Skin of body (tissue), 2 donors: ENCODE results near the gene HS6ST3. TPM values are rescaled to one million over a fixed set of nuclear protein-coding genes. Genes with fewer than 3 reads are reported as not detected.

Experiments used
- DNase-seq: peaks from one replicate; lab custom pipeline; 2025; lab: John Stamatoyannopoulos, UW
- total RNA-seq: library from RNA; depleted of rRNA; stranded (reverse); fragments of >200 nt; gene quantifications from one replicate; pipeline ENCODE4 v1.2.3, GENCODE V29; 2014

HS6ST3 gene
- total RNA-seq, 1 donor from 2014 or later: 1.7 TPM

DNA sequence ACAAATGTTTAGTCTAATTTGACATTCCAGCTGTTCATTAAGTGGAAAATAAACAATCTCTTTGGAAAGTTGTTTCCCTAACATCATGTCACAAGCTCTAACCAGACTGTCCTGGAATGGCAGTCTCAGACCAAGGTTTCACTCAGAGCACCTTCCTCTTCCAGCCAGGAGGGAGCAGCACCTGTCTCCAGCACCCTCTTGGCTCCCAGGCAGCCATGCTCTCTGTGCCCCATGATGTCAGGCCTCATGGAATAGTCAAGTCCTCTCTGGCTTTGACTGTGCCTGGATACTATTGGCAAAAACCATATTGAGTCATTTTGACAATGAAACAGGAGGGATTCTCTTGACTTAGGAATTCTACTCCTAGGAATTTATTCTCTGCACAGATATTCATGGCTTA is 733.0 kb downstream of the HS6ST3 start:
- DNase-seq: no peak

DNA sequence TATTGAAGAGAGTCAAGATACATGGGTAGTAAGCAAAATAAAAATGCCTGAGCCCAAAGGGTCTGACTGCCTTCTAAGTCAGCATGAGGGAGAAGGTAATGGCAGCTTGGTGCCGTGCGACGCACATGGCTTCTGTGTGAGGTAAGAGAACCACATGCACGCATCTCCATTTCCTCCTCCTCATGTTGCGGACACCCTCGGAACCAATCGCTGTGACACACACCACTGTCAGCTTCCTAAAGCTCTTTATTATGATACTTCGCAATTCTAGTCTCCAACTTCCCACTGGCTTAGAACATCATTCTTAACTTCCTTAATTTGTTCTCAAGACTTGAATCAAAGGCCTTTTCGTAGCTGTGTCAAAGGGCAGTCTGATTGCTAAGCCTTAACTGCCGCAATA is 734.2 kb downstream of the HS6ST3 start:
- DNase-seq: no peak

- DNase-seq: no peak
These were observed 735.7 kb downstream of the HS6ST3 start for GRCh38 chr13:96825653-96826052.

DNA sequence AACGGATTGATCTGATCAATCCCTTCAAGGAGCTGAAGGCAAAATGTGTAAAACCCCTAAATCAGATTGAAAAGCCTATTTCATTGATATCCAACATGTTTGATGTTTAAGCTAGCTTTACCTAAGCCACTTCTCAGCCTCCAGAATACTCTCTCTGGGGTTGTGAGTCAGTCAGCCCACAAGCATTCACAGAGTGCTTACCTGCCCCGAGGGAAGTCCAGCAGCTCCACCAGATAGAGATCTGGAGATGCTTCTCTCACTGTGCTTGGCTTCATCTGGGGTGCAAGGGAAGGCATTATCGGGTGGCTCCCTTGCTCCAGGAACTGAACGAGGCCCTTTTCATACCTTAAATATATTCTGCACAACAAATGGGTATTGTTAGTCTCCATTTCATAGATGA is 744.7 kb downstream of the HS6ST3 start:
- DNase-seq: no peak

DNA sequence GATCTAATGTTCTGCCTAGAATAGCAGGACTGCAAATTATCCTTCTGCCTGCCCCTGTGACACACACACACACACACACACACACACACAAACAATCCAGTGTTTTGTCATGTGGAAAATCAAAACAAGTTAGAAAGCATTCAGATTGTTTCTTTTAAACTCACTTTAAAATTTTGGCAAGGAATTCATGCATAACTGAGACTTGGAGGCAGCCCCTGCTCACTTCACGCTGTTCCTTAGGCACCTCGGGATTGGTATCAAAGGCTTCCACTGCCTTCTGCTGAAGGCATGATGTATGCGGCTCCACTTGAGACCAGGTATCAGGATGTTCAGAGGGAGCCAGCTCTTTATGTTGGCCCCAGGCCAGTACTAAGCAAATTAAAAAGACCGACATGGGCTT is 745.6 kb downstream of the HS6ST3 start:
- DNase-seq: no peak

DNA sequence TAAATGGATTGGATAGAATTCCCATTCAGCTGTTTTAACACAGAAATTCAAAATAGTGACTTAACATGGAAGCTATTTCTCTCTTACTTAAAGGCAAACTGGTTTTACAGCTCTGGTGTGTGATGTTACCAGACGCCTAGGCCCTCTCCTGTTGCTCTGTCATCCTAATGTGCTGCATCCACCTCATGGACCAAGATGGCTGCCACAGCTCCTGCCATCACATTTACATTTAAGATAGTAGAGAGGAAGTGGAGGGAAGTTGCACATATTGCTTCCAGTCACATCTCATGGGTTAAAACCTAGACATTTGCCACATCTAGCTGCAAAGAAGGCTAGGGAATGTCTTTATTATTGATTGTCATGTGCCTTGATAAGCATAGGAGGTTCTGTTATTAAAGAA is 746.8 kb downstream of the HS6ST3 start:
- no peak for DNase-seq

DNA sequence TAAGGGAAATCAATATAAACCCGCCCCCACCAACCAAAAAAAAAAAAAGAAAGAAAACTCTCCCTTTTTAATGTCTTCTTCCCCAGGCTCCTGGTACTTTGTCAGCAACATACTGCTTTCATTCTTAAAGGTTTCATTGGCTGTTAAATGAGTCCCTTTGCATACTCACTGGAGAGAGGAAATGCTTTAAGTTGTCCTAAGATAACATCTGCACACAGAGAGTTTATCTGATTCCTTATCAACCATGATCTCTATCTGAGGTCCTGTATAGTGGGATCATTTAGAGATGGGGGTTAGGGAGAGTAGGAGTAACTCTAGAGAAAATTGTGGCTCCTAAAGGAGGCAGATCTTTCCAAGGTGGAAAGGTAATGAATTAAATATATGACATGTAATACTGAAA is 747.9 kb downstream of the HS6ST3 start:
- DNase-seq: no peak

DNA sequence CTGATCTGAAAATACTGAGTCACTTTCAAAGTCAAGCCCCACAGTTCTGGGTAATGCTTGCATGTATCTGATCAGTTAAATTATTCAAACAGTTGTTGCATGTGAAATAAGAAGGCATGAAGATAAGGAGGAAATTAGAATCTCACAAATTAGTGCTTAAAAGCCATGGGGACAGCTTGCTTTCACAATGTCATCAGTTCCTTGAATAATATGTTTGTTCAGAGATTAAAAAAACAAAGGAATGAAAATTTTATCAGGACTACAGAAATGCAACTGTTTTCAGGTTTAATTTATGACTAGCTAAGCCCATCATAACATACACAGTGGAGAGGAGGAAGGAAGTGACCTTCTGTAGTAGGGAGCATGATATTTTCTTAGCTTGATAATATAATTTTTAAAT is 754.3 kb downstream of the HS6ST3 start:
- DNase-seq: no peak

- DNase-seq: no peak
These were observed 754.7 kb downstream of the HS6ST3 start for GRCh38 chr13:96844616-96845015.

DNA sequence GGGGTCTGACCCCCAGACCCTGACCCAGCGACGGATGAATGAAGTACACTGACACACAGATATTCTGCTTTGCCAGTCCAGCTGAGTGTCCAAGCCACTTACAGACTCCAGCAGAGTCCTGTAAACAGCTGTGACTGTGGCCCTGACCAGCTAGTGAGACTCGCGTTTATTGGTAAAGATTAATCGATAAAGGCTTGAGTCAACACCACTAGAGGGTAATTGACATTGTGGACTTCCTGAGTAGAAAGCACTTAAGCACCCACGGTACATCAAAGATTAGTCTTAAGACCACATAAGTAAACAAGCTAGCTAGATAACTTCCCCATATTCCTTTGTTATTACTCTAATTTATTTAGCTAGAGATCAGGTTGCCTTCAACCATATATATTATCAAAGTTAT is 758.4 kb downstream of the HS6ST3 start:
- no peak for DNase-seq

DNA sequence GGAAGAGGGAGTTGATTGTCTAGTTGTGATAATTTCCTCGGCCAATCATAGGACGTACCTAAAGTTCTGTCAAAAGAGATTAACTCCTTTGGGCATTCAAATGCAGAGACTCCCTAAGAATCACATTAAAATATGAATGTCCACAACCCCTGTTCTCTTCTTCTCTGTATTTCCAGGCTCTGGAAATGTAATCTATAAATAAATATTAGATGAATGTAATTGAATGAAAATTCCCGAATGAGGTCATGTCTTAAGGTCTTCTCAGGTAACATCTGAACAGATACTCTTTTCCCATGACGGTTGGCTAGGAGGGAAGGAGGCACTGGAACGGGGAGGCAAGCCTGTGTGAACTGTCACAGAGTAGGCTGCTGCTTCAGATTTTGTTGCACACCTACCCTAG is 759.2 kb downstream of the HS6ST3 start:
- DNase-seq: no peak

GRCh38 chr13:96850538-96851145 is 760.7 kb downstream of the HS6ST3 start:
- no peak for DNase-seq

DNA sequence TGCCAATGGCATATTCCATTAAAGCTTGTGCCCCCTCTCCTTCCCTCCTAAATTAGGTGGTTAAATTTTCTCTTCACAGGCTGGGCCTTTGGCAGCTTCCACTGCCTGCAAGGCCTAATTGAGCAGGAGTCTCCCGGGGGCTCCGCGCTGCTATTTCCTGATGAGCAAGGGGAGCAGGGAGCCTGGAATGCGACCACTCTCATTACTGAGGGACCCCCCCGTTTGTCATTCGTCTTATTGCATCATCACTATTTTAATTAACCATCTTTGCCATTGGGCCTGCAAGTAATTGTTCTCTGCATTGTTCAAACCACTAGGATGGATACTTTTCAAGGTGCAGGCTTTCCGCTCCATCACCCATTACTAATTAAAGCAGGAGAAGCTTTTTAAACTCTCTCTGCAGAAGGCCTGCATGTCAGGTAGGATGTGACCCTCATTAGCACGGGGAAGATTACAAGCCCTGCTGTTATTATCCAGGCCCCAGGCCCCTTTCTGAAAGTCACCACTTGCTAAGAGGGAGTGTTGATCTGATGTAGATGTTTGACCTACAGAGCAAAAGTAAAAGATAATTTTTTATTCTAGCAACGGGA is 762.0 kb downstream of the HS6ST3 start:
- no peak for DNase-seq

- DNase-seq: no peak
These were observed 768.4 kb downstream of the HS6ST3 start for GRCh38 chr13:96858133-96858826.

- no peak for DNase-seq
These were observed 771.0 kb downstream of the HS6ST3 start for GRCh38 chr13:96860882-96861281.

DNA sequence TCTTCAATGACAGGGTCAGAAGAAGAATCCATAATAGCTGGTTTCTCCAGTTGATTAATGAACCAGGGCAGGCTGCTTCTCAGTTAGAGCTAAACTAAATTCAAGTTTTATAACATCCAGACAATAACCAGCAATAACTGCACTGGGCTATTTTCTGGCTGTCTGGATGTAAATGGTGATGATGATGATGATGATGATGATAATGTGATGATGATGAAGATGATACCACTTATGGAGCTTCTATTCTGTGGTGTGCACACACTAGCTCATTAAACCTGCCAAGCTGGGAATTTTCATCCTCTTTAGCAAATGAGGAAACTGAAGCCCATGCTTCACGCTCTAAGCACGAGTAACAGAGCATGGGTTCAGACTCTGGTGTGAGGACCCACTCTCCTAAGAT is 772.2 kb downstream of the HS6ST3 start:
- no peak for DNase-seq

- no peak for DNase-seq
These were observed 773.1 kb downstream of the HS6ST3 start for GRCh38 chr13:96862999-96863398.

DNA sequence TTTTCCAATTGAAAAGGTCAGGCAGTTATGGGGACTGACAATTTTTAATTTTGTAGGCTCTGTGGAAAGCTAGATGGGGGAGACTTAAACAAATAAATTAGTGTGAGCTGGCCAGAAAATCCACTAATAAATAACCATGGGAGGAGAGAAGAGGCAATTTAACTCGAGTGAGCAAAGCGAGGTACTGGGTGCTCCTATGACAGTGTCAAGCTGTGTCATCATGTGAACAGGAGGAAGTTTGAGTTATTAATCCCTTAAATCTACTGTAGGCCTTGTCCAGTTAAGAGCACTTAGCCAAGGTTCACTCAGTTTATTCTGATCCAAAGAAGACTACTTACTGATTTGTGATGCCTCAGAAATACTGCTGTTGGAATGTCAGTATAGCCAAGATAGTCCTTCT is 781.6 kb downstream of the HS6ST3 start:
- no peak for DNase-seq

GRCh38 chr13:96880419-96880818 is 790.5 kb downstream of the HS6ST3 start:
- no peak for DNase-seq
